Naive thymus-derived CD8-positive, alpha-beta T cell (primary cell): Measurements from ENCODE around the gene RNF220. TPM values are rescaled to one million over a fixed set of nuclear protein-coding genes. Genes with fewer than 3 reads are reported as not detected.

Experiments
- ATAC-seq, 2 donors: fragments of 150-1000 bp; cut with Tn5 transposase in 1 of 2; sonication (Bioruptor Pico), chemical (Tn5 transposase) in 1 of 2; 1 replicate in 1 of 2; 2 replicates in 1 of 2; pipeline ENCODE4 v1.10.0; 2021; ENCODE audit warnings: mild to moderate bottlenecking in 2 of 2, moderate library complexity in 2 of 2
- POLR2A ChIA-PET: fragments of 350-600 bp; sonication (Branson Sonifier 250); formaldehyde crosslinking; loops from one replicate; lab custom pipeline; 2021; ENCODE audit warnings: antibody characterized with exemption; lab: Charles Lee
- DNase-seq, 10 donors: peaks; one replicate each; pipeline versions ENCODE4 v3.0.0 to v3.0.0-alpha.2; 2020 to 2022
- H3K27ac Mint-ChIP-seq, 10 donors: one replicate each; pipeline ENCODE4 v1.8.0; 2020 to 2022; ENCODE audit warnings: mild to moderate bottlenecking in 10 of 10, mixed read lengths in 10 of 10, moderate library complexity in 4 of 10, inconsistent platforms in 1 of 10
- H3K27me3 Mint-ChIP-seq, 5 donors: one replicate each; pipeline ENCODE4 v1.8.0; 2021 to 2022; ENCODE audit warnings: mixed read lengths in 5 of 5
- H3K36me3 Mint-ChIP-seq, 3 donors: one replicate each; pipeline ENCODE4 v1.8.0; 2020 to 2022; ENCODE audit warnings: mixed read lengths in 3 of 3, mild to moderate bottlenecking in 2 of 3, inconsistent platforms in 1 of 3
- H3K4me1 Mint-ChIP-seq, 4 donors: one replicate each; pipeline ENCODE4 v1.8.0; 2021 to 2022; ENCODE audit warnings: mixed read lengths in 4 of 4
- H3K4me3 Mint-ChIP-seq, 10 donors: one replicate each; pipeline ENCODE4 v1.8.0; 2020 to 2022; ENCODE audit warnings: mild to moderate bottlenecking in 10 of 10, mixed read lengths in 10 of 10, moderate library complexity in 6 of 10, inconsistent platforms in 1 of 10
- H3K9me3 Mint-ChIP-seq, 9 donors: one replicate each; pipeline ENCODE4 v1.8.0; 2020 to 2022; ENCODE audit warnings: mixed read lengths in 9 of 9, mild to moderate bottlenecking in 3 of 9, inconsistent platforms in 1 of 9, moderate library complexity in 1 of 9
- polyA plus RNA-seq, 3 donors: library from polyadenylated mRNA; unstranded; fragments of 300-500 nt; fragmentation: Illumina TruSeq; gene quantifications; one replicate each; pipeline ENCODE4 v1.2.3, GENCODE V29; 2021
- total RNA-seq, 8 experiments: library from RNA in 2 of 8; stranded (reverse) in 2 of 8; gene quantifications; one replicate each; pipeline ENCODE4 v1.2.3 and lab custom pipeline; 2021 to 2026

The RNF220 gene
- total and polyA plus RNA-seq, 5 experiments from 2014 or later: 62.2 to 129 (median 103) TPM

DNA sequence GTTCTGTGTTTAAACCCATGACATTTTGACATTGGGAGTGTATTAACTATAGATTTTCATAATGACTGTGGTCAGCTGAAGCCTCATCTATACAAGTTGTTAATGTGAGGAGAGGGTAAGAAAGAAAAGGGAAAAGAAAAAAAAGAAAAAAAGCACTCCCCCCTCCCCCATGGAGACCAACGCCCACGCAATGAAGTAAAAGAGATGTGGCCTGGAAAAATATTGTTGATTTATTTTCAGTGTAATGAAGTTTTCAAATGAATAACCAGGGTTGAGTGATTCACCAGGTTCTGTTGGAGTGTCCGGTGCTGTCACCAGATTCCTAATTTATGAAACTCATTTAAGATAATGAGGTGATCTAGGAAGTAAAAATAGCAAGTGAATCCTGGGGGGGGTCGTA is 4.7 kb downstream of the RNF220 start:
- Mint-ChIP-seq H3K4me3 (no peak overlapping the region), H3K9me3 (no peaks in the 10 kb centered on the region), H3K27me3 (peaks cover 14 to 41% (median 16%) of the 10 kb centered on the region in 5 donors), H3K36me3 (peaks cover 0 to 3% (median 2%) of the 10 kb centered on the region in 3 donors), H3K4me1 (peaks cover 11 to 38% (median 34%) of the 10 kb centered on the region in 4 donors), H3K27ac (no peak overlapping the region)
- DNase-seq (no peak), ATAC-seq (no peak)
- POLR2A ChIA-PET: no interaction called here

DNA sequence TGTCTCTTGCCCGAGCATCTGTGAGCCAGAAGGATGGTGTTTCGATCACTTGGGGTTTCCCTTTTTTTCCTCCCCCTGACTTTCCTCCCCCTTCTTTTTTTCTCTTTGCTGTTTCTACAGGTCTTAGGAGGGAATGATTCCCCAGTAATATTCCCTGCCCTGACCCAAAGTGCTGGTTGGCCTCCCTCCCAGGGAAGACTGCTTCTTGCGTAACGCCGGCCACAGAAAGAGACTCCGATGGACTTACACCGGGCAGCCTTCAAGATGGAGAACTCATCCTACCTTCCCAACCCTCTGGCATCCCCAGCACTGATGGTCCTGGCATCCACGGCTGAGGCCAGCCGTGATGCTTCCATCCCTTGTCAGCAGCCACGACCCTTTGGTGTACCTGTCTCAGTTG is 6.8 kb downstream of the RNF220 start:
- Mint-ChIP-seq H3K9me3 (no peaks in the 10 kb centered on the region), H3K27me3 (peaks cover 0 to 43% (median 26%) of the 10 kb centered on the region in 5 donors), H3K27ac (no peak overlapping the region), H3K4me1 (peaks cover 5 to 22% (median 19%) of the 10 kb centered on the region in 4 donors), H3K36me3 (peaks cover 0 to 2% (median 0%) of the 10 kb centered on the region in 3 donors), H3K4me3 (no peak overlapping the region)
- POLR2A ChIA-PET: no interaction called here
- DNase-seq (no peak), ATAC-seq (no peak)

DNA sequence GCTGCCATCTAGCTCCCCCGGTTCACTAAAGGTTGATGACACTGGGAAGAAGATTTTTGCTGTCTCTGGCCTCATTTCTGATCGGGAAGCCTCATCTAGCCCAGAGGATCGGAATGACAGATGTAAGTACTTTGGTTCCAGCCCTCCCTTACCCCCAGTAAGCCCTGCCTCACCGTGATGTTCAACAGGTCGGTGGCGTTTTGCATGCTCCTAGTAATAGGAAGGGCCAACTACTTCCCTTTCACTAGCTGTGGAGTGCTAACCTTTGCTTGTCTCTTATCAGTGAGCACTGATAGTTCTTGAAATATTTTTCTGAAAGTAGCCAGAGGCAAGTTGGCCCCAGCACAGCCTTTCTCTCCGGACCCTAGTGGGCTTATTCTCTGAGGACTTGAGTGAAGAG is 7.5 kb downstream of the RNF220 start:
- no peaks in the 10 kb centered on the region for H3K9me3 Mint-ChIP-seq
- H3K4me3 Mint-ChIP-seq: no peak overlapping the region
- ATAC-seq (no peak), DNase-seq (no peak)
- H3K27ac Mint-ChIP-seq: no peak overlapping the region
- POLR2A ChIA-PET: no interaction called here
- H3K27me3 Mint-ChIP-seq: peaks cover 0 to 45% (median 28%) of the 10 kb centered on the region in 5 donors
- H3K4me1 Mint-ChIP-seq: peaks cover 5 to 23% (median 18%) of the 10 kb centered on the region in 4 donors
- H3K36me3 Mint-ChIP-seq: peaks cover 0 to 2% (median 0%) of the 10 kb centered on the region in 3 donors

DNA sequence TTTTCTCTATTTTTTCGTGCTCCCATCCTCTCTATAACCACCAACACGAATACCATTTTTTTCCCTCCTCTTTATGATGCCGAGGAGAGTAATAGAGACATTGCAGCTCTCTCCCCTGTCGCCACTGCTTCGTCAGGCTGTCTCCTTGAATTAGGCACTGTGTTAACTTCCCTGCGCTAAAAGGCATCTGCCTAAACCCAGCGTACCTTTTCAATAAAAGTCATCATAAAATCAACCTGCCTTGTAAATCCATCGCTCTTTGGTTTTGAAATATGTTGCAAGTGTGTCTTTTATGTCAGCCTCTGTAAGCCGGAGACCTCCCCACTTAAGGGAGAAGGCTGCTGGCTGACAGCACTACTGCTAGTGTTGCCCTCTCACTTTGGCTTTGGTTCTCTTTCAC is 8.7 kb downstream of the RNF220 start:
- peaks cover 0 to 41% (median 26%) of the 10 kb centered on the region in 5 donors for H3K27me3 Mint-ChIP-seq
- DNase-seq (no peak), ATAC-seq (no peak)
- no peak overlapping the region for H3K27ac Mint-ChIP-seq
- no peaks in the 10 kb centered on the region for H3K9me3 Mint-ChIP-seq
- peaks cover 0 to 2% (median 0%) of the 10 kb centered on the region in 3 donors for H3K36me3 Mint-ChIP-seq
- peaks cover 1 to 20% (median 12%) of the 10 kb centered on the region in 4 donors for H3K4me1 Mint-ChIP-seq
- H3K4me3 Mint-ChIP-seq: no peak overlapping the region
- POLR2A ChIA-PET: no interaction called here

DNA sequence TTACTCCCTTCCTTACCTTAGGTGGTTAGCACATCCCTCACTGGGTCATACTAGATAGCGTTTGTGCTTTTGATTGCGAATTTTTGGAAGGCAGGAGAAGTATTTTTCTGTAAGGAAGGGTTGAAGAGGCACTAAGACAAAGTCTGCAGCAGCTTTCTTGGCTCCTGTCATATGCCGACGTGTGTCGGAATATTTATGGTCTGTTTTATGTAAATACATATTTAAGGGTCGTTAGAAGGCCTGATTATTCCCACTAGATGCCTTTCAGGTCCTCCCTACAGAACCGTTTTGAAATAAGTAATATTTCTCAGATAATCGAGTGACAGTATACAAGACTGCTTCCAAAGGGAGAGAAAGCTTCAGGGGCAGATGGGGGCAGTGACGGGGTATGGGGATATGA is 10.0 kb downstream of the RNF220 start:
- Mint-ChIP-seq H3K4me3 (no peak overlapping the region), H3K36me3 (peaks cover 0 to 2% (median 0%) of the 10 kb centered on the region in 3 donors), H3K27me3 (peaks cover 10 to 37% (median 26%) of the 10 kb centered on the region in 5 donors), H3K27ac (no peak overlapping the region), H3K9me3 (no peaks in the 10 kb centered on the region), H3K4me1 (peaks cover 0 to 13% (median 5%) of the 10 kb centered on the region in 4 donors)
- DNase-seq (no peak), ATAC-seq (no peak)
- POLR2A ChIA-PET: no interaction called here

DNA sequence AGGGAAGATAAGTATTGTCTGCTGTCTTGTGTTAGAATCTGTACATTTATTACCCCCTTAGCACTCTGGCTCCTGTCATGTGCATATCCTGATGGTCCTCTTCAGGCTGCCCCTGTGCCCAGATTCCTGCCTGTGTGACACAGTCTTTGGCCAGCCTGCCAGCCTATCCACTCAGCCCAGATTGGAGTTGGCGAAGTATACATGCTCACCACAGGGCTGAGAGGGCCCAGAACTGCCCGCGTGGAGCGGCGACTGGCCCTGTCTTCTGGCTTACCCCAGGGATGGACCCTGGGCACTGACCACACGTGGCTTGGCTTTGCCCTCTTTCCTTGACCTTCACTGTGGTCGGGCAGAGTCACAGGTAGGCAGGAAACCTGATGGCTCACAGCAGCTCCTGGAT is 11.4 kb downstream of the RNF220 start:
- Mint-ChIP-seq H3K36me3 (peaks cover 0 to 2% (median 0%) of the 10 kb centered on the region in 3 donors), H3K4me3 (no peak overlapping the region), H3K4me1 (peaks cover 0 to 13% (median 5%) of the 10 kb centered on the region in 4 donors), H3K27ac (no peak overlapping the region), H3K9me3 (no peaks in the 10 kb centered on the region), H3K27me3 (peaks cover 24 to 50% (median 36%) of the 10 kb centered on the region in 5 donors)
- no peak for ATAC-seq
- DNase-seq: no peak
- POLR2A ChIA-PET: no interaction called here

DNA sequence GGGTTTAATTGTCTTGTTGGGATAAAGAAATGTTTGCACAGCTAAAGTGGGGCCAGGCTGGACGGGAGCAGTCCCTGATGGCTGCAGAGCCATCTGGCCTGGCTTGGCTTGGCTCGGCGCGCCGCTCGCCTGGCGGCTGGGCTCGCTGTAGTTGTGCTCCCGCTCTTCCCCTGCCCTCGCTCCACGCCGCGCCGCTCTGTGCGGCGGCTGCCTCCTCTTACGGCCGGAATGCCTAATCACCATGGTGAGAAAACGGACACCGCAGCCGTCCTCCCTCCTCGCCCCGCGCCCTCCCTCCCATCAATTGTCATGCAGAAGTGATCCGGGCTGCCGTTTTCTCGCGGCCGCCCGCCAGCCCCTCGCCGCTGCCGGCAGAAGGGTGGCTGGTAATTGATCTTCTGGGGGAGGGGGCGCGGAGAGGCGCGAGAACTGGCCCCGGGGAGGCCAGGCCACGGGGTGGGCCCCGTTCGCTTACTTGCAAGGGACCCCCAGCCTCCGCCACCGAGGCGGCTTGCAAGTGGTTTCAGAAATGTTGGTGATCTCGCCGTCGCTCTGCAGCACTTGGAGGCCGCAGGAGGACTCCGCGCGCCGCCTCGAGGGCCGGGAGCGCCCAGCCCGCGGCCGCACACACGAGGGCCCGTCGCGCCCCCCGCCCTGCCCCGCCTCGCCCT is 12.4 kb downstream of the RNF220 start:
- H3K4me3 Mint-ChIP-seq: peak overlapping the region; percentile 20 to 71 (median 62)
- no peak overlapping the region for H3K27ac Mint-ChIP-seq
- peaks cover 0 to 13% (median 5%) of the 10 kb centered on the region in 4 donors for H3K4me1 Mint-ChIP-seq
- no peaks in the 10 kb centered on the region for H3K9me3 Mint-ChIP-seq
- peak in 1 of 10 donors; percentile 10 for DNase-seq
- POLR2A ChIA-PET: no interaction called here
- peak; percentile 59 to 67 for ATAC-seq
- no peaks in the 10 kb centered on the region for H3K36me3 Mint-ChIP-seq
- peaks cover 33 to 57% (median 36%) of the 10 kb centered on the region in 5 donors for H3K27me3 Mint-ChIP-seq

DNA sequence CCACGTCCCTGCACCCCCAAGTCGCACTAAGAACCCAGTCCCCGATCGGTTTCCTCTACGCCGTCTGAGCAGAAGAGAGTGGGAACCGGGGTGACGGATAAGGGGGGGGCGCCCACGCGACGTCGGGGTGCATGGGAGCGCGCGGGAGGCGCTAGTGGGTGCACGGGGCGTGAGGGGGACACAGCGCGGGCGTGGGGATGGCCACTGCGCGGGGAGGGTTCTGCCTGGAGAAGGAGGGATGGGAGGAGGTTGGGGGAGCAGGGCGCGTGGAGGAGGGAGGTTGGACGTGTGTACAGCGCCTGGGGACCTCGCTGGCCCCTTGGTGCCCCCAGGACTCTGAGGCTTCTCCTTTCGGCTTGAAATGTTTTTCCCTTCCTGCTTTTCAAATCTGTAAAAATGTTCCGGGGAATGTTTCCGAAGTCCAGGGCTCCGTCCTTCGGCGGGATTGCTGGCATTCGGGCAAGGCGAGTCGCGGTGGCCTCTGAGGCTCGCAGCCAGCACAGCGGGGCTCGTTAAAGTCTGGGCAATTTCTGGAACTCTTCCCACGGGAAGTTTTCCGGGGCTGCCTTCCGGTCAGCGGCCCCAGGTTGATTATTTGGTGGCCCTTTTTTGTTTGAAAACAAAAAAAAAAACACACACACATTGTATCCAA is 13.1 kb downstream of the RNF220 start:
- no peaks in the 10 kb centered on the region for H3K36me3 Mint-ChIP-seq
- ATAC-seq (peak; percentile 68 to 72), DNase-seq (peak in 2 of 10 donors; percentile 17 to 18)
- POLR2A ChIA-PET: no interaction called here
- peak overlapping the region in 7 of 10 donors; percentile 34 to 55 (median 46) for H3K4me3 Mint-ChIP-seq
- H3K27ac Mint-ChIP-seq: no peak overlapping the region
- H3K4me1 Mint-ChIP-seq: peaks cover 0 to 13% (median 5%) of the 10 kb centered on the region in 4 donors
- H3K9me3 Mint-ChIP-seq: no peaks in the 10 kb centered on the region
- H3K27me3 Mint-ChIP-seq: peaks cover 36 to 63% (median 41%) of the 10 kb centered on the region in 5 donors

DNA sequence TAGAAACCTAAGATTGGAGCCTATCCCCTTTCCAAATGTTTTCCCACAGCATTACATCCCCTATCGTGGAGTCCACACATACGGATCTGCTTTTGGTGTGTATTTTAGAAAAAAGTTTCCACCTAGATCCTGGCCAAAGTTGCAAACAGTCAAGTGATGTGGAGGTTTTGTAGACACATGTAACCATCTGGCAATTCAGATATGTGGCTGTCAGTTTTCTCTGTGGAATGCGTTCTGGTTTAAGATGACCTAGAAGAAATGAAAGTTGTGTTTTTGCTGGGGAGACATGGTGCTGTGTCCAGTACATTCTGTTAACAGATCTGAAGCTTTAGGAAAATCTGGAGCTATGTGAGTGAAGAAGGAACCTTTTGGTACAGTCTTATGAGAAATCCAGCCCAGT is 14.8 kb downstream of the RNF220 start:
- Mint-ChIP-seq H3K4me3 (no peak overlapping the region), H3K27ac (no peak overlapping the region), H3K27me3 (peaks cover 42 to 69% (median 57%) of the 10 kb centered on the region in 5 donors), H3K9me3 (no peaks in the 10 kb centered on the region), H3K4me1 (peaks cover 6 to 26% (median 12%) of the 10 kb centered on the region in 4 donors), H3K36me3 (no peaks in the 10 kb centered on the region)
- POLR2A ChIA-PET: no interaction called here
- ATAC-seq (no peak), DNase-seq (no peak)

DNA sequence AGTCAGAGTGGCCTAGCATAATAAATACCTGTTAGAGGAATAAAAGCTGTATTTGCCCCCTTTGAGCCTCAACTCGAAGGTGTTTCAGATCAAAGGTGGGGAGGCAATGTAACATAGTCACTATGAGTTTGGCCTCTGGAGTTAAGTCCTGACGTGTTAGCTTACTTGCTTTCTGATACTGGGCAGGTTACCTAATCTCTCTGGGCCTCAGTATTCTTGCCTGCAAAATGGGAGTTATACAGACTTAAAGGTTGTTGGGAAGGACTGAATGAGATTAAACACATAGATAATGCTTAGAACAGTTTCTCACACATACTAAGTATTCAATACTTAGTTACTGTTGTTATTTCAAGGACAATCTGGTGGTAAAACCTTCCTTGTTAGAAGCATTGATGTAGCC is 15.5 kb downstream of the RNF220 start:
- Mint-ChIP-seq H3K27ac (no peak overlapping the region), H3K36me3 (no peaks in the 10 kb centered on the region), H3K4me3 (no peak overlapping the region), H3K27me3 (peaks cover 41 to 70% (median 63%) of the 10 kb centered on the region in 5 donors), H3K4me1 (peaks cover 6 to 26% (median 12%) of the 10 kb centered on the region in 4 donors), H3K9me3 (no peaks in the 10 kb centered on the region)
- POLR2A ChIA-PET: interaction anchor here (0.9 kb wide), 1 partner anchor 135 kb away, joined by 3 read pairs; no protein-coding TSS in a partner anchor
- DNase-seq (no peak), ATAC-seq (no peak)

DNA sequence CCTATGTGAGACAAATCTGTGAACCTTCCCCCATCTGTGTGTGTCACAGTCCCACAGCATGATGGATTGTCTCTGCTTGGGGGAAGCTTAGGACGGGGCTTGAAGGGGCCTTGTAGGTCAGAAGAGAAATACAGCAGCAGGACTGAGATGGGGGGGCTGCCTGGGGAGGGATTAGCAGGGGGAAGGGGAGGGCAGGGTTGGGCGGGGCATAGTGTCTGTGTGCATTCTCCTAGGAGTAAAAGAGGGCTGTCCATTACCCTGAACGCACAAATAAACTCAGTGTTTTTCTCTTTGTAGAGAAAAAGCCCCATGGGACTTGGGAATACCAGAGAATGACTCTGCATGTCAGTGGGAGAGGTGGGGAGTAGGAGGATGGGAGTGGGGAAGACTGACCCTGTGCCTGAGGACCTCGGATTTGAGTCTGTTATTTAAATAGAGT is 16.4 kb downstream of the RNF220 start:
- no peak overlapping the region for H3K27ac Mint-ChIP-seq
- peaks cover 39 to 73% (median 66%) of the 10 kb centered on the region in 5 donors for H3K27me3 Mint-ChIP-seq
- H3K9me3 Mint-ChIP-seq: no peaks in the 10 kb centered on the region
- H3K36me3 Mint-ChIP-seq: no peaks in the 10 kb centered on the region
- DNase-seq (no peak), ATAC-seq (no peak)
- POLR2A ChIA-PET: interaction anchor here (0.9 kb wide), 1 partner anchor 134 kb away, joined by 3 read pairs; no protein-coding TSS in a partner anchor
- H3K4me1 Mint-ChIP-seq: peaks cover 6 to 26% (median 12%) of the 10 kb centered on the region in 4 donors
- H3K4me3 Mint-ChIP-seq: no peak overlapping the region

DNA sequence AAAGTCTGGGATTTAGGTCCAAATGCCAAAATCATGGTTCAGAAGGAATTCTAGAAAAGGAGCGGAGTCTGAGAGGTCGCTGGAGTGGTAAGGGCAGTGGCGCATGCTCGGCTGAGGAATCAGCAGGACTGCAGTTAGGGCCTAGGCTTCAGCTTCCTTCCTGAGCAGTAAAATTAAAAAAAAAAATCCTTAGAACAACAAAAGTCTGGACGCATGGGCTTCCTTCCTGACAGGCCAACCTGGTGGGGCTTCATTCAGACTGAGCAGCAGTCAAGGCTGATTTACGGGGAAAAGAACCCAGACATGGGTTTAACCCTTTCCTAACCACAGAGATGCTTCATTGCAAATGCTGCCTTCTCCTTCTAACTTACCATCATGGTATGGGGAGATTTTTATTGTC is 17.1 kb downstream of the RNF220 start:
- H3K4me1 Mint-ChIP-seq: peaks cover 6 to 24% (median 11%) of the 10 kb centered on the region in 4 donors
- POLR2A ChIA-PET: no interaction called here
- no peaks in the 10 kb centered on the region for H3K9me3 Mint-ChIP-seq
- H3K27ac Mint-ChIP-seq: peak overlapping the region in 1 of 10 donors; percentile 45
- ATAC-seq: no peak
- H3K27me3 Mint-ChIP-seq: peaks cover 41 to 80% (median 66%) of the 10 kb centered on the region in 5 donors
- no peaks in the 10 kb centered on the region for H3K36me3 Mint-ChIP-seq
- no peak overlapping the region for H3K4me3 Mint-ChIP-seq
- DNase-seq: no peak
